Colonic mucosa (tissue), 4 donors: ENCODE measurements around the gene LVRN. TPM values are rescaled to one million over a fixed set of nuclear protein-coding genes. Genes with fewer than 3 reads are reported as not detected.
A peak's percentile ranks its signal among the peaks of the same experiment; 100 is the strongest.

ENCODE experiments used
- DNase-seq: peaks from one replicate; pipeline ENCODE4 v3.0.0-alpha.2; 2020
- H3K27ac ChIP-seq: fragments of 200-600 bp; one replicate; pipeline ENCODE4 v1.8.0; 2021
- H3K27me3 ChIP-seq: fragments of 200-600 bp; one replicate; pipeline ENCODE4 v1.8.0; 2021
- H3K36me3 ChIP-seq: fragments of 200-600 bp; one replicate; pipeline ENCODE4 v1.8.0; 2021
- H3K4me1 ChIP-seq: fragments of 200-600 bp; one replicate; pipeline ENCODE4 v1.8.0; 2021; ENCODE audit warnings: mild to moderate bottlenecking
- H3K4me3 ChIP-seq: fragments of 200-600 bp; one replicate; pipeline ENCODE4 v1.8.0; 2021
- H3K9ac ChIP-seq, 2 donors: one replicate each; pipeline ENCODE4 v1.7.0; 2013; ENCODE audit warnings: control low read depth in 2 of 2, low read depth in 2 of 2, low read length in 2 of 2
- H3K9me3 ChIP-seq: fragments of 200-600 bp; one replicate; pipeline ENCODE4 v1.8.0; 2021
- intact Hi-C: fragments of 100-400 bp; cut with DNase I; formaldehyde crosslinking; loops from one replicate; pipeline ENCODE4 v1.14.1; 2022
- total RNA-seq, 2 donors: library from RNA; stranded (reverse); fragmentation: NEBNext Ultra II Directional in 1 of 2; extraction: Animal tissue kit (Norgen Biotek cat#: 25700) in 1 of 2; gene quantifications; one replicate each; pipeline ENCODE4 v1.2.1, GENCODE V29; 2021
- TF ChIP-seq, protein P1 (sequence below): fragments of 200-600 bp; IDR thresholded peaks from one replicate; pipeline ENCODE4 v1.8.0; 2022; ENCODE audit warnings: antibody characterized with exemption, mild to moderate bottlenecking
- donor health status: healthy.
- donor health status: DM: no; HTN: no; CAD: no.
- donor health status: DM: no; HTN: no; CAD: no.

LVRN gene
- total RNA-seq, 2 donors from 2014 or later: 0.10 to 0.90 TPM

DNA sequence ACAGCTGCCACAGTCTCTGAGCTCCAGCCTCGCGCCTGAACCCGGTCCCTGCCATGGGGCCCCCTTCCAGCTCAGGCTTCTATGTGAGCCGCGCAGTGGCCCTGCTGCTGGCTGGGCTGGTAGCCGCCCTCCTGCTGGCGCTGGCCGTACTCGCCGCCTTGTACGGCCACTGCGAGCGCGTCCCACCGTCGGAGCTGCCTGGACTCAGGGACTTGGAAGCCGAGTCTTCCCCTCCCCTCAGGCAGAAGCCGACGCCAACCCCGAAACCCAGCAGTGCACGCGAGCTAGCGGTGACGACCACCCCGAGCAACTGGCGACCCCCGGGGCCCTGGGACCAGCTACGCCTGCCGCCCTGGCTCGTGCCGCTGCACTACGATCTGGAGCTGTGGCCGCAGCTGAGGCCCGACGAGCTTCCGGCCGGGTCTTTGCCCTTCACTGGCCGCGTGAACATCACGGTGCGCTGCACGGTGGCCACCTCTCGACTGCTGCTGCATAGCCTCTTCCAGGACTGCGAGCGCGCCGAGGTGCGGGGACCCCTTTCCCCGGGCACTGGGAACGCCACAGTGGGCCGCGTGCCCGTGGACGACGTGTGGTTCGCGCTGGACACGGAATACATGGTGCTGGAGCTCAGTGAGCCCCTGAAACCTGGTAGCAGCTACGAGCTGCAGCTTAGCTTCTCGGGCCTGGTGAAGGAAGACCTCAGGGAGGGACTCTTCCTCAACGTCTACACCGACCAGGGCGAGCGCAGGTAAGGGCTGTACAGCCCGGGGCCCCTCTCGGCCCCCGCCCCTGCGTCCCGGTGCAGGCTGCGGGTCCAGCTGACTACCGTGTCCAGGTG lies 509 bp downstream of the LVRN start:
- no peak for DNase-seq
- no peaks in the 10 kb centered on the region for H3K9me3 ChIP-seq
- H3K27ac ChIP-seq: no peak overlapping the region
- H3K36me3 ChIP-seq: no peaks in the 10 kb centered on the region
- no peak overlapping the region for H3K9ac ChIP-seq
- TF ChIP-seq, protein P1, sequence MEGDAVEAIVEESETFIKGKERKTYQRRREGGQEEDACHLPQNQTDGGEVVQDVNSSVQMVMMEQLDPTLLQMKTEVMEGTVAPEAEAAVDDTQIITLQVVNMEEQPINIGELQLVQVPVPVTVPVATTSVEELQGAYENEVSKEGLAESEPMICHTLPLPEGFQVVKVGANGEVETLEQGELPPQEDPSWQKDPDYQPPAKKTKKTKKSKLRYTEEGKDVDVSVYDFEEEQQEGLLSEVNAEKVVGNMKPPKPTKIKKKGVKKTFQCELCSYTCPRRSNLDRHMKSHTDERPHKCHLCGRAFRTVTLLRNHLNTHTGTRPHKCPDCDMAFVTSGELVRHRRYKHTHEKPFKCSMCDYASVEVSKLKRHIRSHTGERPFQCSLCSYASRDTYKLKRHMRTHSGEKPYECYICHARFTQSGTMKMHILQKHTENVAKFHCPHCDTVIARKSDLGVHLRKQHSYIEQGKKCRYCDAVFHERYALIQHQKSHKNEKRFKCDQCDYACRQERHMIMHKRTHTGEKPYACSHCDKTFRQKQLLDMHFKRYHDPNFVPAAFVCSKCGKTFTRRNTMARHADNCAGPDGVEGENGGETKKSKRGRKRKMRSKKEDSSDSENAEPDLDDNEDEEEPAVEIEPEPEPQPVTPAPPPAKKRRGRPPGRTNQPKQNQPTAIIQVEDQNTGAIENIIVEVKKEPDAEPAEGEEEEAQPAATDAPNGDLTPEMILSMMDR: no peak
- peak overlapping the region; percentile 3 for H3K4me3 ChIP-seq
- intact Hi-C loops: no loop called here
- H3K27me3 ChIP-seq: peaks cover 32% of the 10 kb centered on the region
- H3K4me1 ChIP-seq: no peaks in the 10 kb centered on the region

DNA sequence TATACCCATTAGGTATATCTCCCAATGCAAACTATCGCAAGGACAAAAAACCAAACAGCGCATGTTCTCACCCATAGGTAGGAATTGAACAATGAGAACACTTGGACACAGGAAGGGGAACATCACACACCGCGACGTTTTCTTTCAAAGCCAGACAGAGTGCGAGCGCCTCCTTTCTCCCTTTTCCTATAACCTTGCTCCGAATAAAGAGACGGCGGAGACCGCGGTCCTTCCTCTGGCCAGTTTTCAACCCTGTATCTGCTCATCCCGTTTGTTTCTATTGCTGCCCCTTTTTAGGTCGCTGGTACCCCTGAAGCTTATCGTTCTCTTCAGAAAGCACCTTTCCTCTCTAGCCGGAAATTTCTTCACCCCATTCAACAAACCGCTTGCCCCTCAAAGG lies 1.3 kb downstream of the LVRN start:
- TF ChIP-seq, protein P1: no peak
- H3K9me3 ChIP-seq: no peaks in the 10 kb centered on the region
- no peak for DNase-seq
- H3K27ac ChIP-seq: no peak overlapping the region
- H3K9ac ChIP-seq: no peak overlapping the region
- intact Hi-C loops: no loop called here
- peaks cover 29% of the 10 kb centered on the region for H3K27me3 ChIP-seq
- no peaks in the 10 kb centered on the region for H3K36me3 ChIP-seq
- H3K4me1 ChIP-seq: no peaks in the 10 kb centered on the region
- no peak overlapping the region for H3K4me3 ChIP-seq

DNA sequence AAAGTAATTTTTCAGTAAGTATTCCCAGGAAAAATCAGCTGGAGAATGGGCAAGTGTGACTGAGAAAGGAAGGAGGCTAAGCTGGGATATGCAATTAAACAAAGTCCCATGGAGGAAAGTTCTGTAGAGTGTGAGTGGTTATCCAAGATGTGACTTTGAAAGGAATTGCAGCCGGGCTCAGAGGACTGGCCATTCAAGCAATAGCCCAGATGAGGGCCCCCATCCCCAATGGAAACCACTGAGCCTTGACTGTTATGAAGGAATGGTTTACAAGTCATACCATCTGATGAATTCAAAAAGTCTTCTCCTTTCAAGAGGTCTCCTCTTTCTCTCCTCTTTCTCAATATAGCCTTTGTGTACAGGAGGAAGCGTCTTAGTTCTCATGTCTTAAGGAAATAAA lies 6.5 kb downstream of the LVRN start:
- H3K9me3 ChIP-seq: no peaks in the 10 kb centered on the region
- H3K9ac ChIP-seq: no peak overlapping the region
- TF ChIP-seq, protein P1: no peak
- no peak for DNase-seq
- H3K4me1 ChIP-seq: no peaks in the 10 kb centered on the region
- intact Hi-C loops: no loop called here
- H3K27me3 ChIP-seq: no peaks in the 10 kb centered on the region
- no peaks in the 10 kb centered on the region for H3K36me3 ChIP-seq
- no peak overlapping the region for H3K4me3 ChIP-seq
- no peak overlapping the region for H3K27ac ChIP-seq

DNA sequence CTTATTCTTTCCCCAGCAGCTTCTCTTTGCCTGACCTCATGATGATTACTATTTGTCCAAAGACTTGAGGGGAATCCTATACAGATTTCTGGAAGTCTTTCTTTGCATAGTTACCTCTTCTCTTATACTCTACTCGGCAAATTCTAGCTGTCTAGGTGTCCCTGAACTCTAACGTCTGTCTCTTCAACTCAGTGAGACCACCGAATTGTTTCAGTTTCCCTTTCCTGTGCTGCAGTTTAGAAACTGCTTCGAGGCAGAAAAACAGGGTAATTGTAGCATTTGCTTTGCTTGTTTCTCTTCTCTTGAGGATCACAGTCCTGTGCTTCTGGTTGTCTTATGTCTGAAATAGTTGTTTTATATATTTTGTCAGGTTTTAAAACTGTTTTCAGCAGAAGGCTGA lies 14.8 kb downstream of the LVRN start:
- no peak for DNase-seq
- H3K27me3 ChIP-seq: no peaks in the 10 kb centered on the region
- H3K9ac ChIP-seq: no peak overlapping the region
- intact Hi-C loops: no loop called here
- H3K4me1 ChIP-seq: no peaks in the 10 kb centered on the region
- H3K36me3 ChIP-seq: no peaks in the 10 kb centered on the region
- H3K4me3 ChIP-seq: no peak overlapping the region
- H3K9me3 ChIP-seq: no peaks in the 10 kb centered on the region
- TF ChIP-seq, protein P1: no peak
- H3K27ac ChIP-seq: no peak overlapping the region

DNA sequence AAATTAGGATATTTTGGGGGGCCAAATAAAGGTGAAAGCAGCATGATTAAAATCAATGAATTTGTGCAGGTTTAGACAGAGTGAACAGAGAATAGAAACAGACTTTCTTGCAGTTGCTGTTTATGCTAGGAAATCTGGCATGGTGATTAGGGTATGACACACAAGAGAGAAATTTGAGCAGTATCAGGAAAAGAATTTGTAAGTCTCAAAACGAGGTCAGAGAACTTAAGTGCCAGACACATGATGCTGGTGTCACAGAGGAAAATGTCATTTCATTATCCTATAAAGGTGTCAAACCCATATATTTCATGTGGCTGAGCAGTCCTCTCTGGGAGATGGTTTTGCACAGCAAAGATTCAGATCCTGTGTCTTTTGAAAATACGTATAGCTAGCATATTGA lies 15.7 kb downstream of the LVRN start:
- H3K9ac ChIP-seq: no peak overlapping the region
- H3K4me3 ChIP-seq: no peak overlapping the region
- no peaks in the 10 kb centered on the region for H3K9me3 ChIP-seq
- no peaks in the 10 kb centered on the region for H3K27me3 ChIP-seq
- no peaks in the 10 kb centered on the region for H3K4me1 ChIP-seq
- intact Hi-C loops: no loop called here
- H3K36me3 ChIP-seq: no peaks in the 10 kb centered on the region
- TF ChIP-seq, protein P1: no peak
- DNase-seq: no peak
- no peak overlapping the region for H3K27ac ChIP-seq
